ENCODE data around the gene TMEM132D.

The TMEM132D gene

GRCh38 chr12:129328235-129328634 lies 575.6 kb downstream of the TMEM132D start:
- Histone ChIP-seq H3K4me3 (ENCODE audit: insufficient read depth in 1 of 2, low read depth in 1 of 2, low read length in 2 of 2) (no peak overlapping the region), H2AK5ac (ENCODE audit: low read length, severe bottlenecking) (no peak overlapping the region), H2BK15ac (ENCODE audit: low read depth, poor library complexity, severe bottlenecking) (no peak overlapping the region), H3K9ac (ENCODE audit: low read length) (no peak overlapping the region), H3K27ac (ENCODE audit: low read length, poor library complexity, severe bottlenecking) (no peak overlapping the region), H2BK12ac (ENCODE audit: low read length in 2 of 2) (no peak overlapping the region), H3K27me3 (ENCODE audit: control insufficient read depth in 1 of 2, insufficient read depth in 1 of 2, low read length in 2 of 2) (no peaks in the 10 kb centered on the region), H3K79me1 (replicated peaks; ENCODE audit: low read length, poor library complexity, severe bottlenecking) (no peaks in the 10 kb centered on the region), H2BK120ac (ENCODE audit: low read depth, low read length) (no peak overlapping the region), H2AFZ (ENCODE audit: low read depth, low read length) (no peak overlapping the region), H3K4ac (ENCODE audit: low read depth in 1 of 2, low read length in 2 of 2) (no peak overlapping the region), H3K18ac (ENCODE audit: low read depth in 1 of 2, low read length in 2 of 2) (no peak overlapping the region), H3K4me1 (ENCODE audit: control insufficient read depth, insufficient read depth, low read depth, low read length) (no peaks in the 10 kb centered on the region), H4K8ac (ENCODE audit: low read length) (no peak overlapping the region), H3K9me3 (ENCODE audit: control insufficient read depth, low read length) (peaks cover 26% of the 10 kb centered on the region), H2BK5ac (ENCODE audit: low read depth, low read length, poor library complexity, severe bottlenecking) (no peak overlapping the region), H3K23ac (ENCODE audit: low read length in 2 of 2) (no peak overlapping the region), H3K36me3 (ENCODE audit: control insufficient read depth in 1 of 2, insufficient read depth in 2 of 2, low read depth in 1 of 2, low read length in 2 of 2) (no peaks in the 10 kb centered on the region), H4K91ac (ENCODE audit: low read length) (no peak overlapping the region), H3K14ac (ENCODE audit: low read length in 2 of 2) (no peak overlapping the region), H3K4me2 (ENCODE audit: low read length, poor library complexity, severe bottlenecking) (no peak overlapping the region)
- WGBS: 93% methylated on average over 2 of the region's 4 CpGs
- no peak for DNase-seq

GRCh38 chr12:129325566-129325965 lies 578.3 kb downstream of the TMEM132D start:
- Histone ChIP-seq H3K9me3 (ENCODE audit: control insufficient read depth, low read length) (peaks cover 22% of the 10 kb centered on the region), H2BK5ac (ENCODE audit: low read depth, low read length, poor library complexity, severe bottlenecking) (no peak overlapping the region), H3K4me2 (ENCODE audit: low read length, poor library complexity, severe bottlenecking) (no peak overlapping the region), H2BK120ac (ENCODE audit: low read depth, low read length) (no peak overlapping the region), H3K79me1 (replicated peaks; ENCODE audit: low read length, poor library complexity, severe bottlenecking) (no peaks in the 10 kb centered on the region), H2AK5ac (ENCODE audit: low read length, severe bottlenecking) (no peak overlapping the region), H4K91ac (ENCODE audit: low read length) (no peak overlapping the region), H3K23ac (ENCODE audit: low read length in 2 of 2) (no peak overlapping the region), H3K9ac (ENCODE audit: low read length) (no peak overlapping the region), H2BK12ac (ENCODE audit: low read length in 2 of 2) (no peak overlapping the region), H3K4me3 (ENCODE audit: insufficient read depth in 1 of 2, low read depth in 1 of 2, low read length in 2 of 2) (no peak overlapping the region), H3K18ac (ENCODE audit: low read depth in 1 of 2, low read length in 2 of 2) (no peak overlapping the region), H3K27ac (ENCODE audit: low read length, poor library complexity, severe bottlenecking) (no peak overlapping the region), H3K4me1 (ENCODE audit: control insufficient read depth, insufficient read depth, low read depth, low read length) (no peaks in the 10 kb centered on the region), H4K8ac (ENCODE audit: low read length) (no peak overlapping the region), H3K36me3 (ENCODE audit: control insufficient read depth in 1 of 2, insufficient read depth in 2 of 2, low read depth in 1 of 2, low read length in 2 of 2) (no peaks in the 10 kb centered on the region), H3K4ac (ENCODE audit: low read depth in 1 of 2, low read length in 2 of 2) (no peak overlapping the region), H3K14ac (ENCODE audit: low read length in 2 of 2) (no peak overlapping the region), H3K27me3 (ENCODE audit: control insufficient read depth in 1 of 2, insufficient read depth in 1 of 2, low read length in 2 of 2) (no peaks in the 10 kb centered on the region), H2BK15ac (ENCODE audit: low read depth, poor library complexity, severe bottlenecking) (no peak overlapping the region), H2AFZ (ENCODE audit: low read depth, low read length) (no peak overlapping the region)
- WGBS: 76% methylated on average over 2 of the region's 2 CpGs
- DNase-seq: no peak

- H3K36me3 ChIP-seq (ENCODE audit: control insufficient read depth in 1 of 2, insufficient read depth in 2 of 2, low read depth in 1 of 2, low read length in 2 of 2): no peaks in the 10 kb centered on the region
- H3K9ac ChIP-seq (ENCODE audit: low read length): no peak overlapping the region
- no peak overlapping the region for H3K18ac ChIP-seq (ENCODE audit: low read depth in 1 of 2, low read length in 2 of 2)
- H3K4me2 ChIP-seq (ENCODE audit: low read length, poor library complexity, severe bottlenecking): no peak overlapping the region
- no peak for DNase-seq
- no peaks in the 10 kb centered on the region for H3K4me1 ChIP-seq (ENCODE audit: control insufficient read depth, insufficient read depth, low read depth, low read length)
- no peak overlapping the region for H4K8ac ChIP-seq (ENCODE audit: low read length)
- 59% methylated on average over 4 of the region's 4 CpGs for WGBS
- H2AK5ac ChIP-seq (ENCODE audit: low read length, severe bottlenecking): no peak overlapping the region
- H3K27ac ChIP-seq (ENCODE audit: low read length, poor library complexity, severe bottlenecking): no peak overlapping the region
- no peak overlapping the region for H2BK5ac ChIP-seq (ENCODE audit: low read depth, low read length, poor library complexity, severe bottlenecking)
- no peak overlapping the region for H3K4ac ChIP-seq (ENCODE audit: low read depth in 1 of 2, low read length in 2 of 2)
- no peaks in the 10 kb centered on the region for H3K79me1 ChIP-seq (replicated peaks; ENCODE audit: low read length, poor library complexity, severe bottlenecking)
- no peak overlapping the region for H2BK15ac ChIP-seq (ENCODE audit: low read depth, poor library complexity, severe bottlenecking)
- H3K27me3 ChIP-seq (ENCODE audit: control insufficient read depth in 1 of 2, insufficient read depth in 1 of 2, low read length in 2 of 2): no peaks in the 10 kb centered on the region
- H3K14ac ChIP-seq (ENCODE audit: low read length in 2 of 2): no peak overlapping the region
- peaks cover 12% of the 10 kb centered on the region for H3K9me3 ChIP-seq (ENCODE audit: control insufficient read depth, low read length)
- H2BK120ac ChIP-seq (ENCODE audit: low read depth, low read length): no peak overlapping the region
- no peak overlapping the region for H3K4me3 ChIP-seq (ENCODE audit: insufficient read depth in 1 of 2, low read depth in 1 of 2, low read length in 2 of 2)
- no peak overlapping the region for H2AFZ ChIP-seq (ENCODE audit: low read depth, low read length)
- H3K23ac ChIP-seq (ENCODE audit: low read length in 2 of 2): no peak overlapping the region
- no peak overlapping the region for H2BK12ac ChIP-seq (ENCODE audit: low read length in 2 of 2)
- H4K91ac ChIP-seq (ENCODE audit: low read length): no peak overlapping the region
Observed at GRCh38 chr12:129312048-129312447, 591.8 kb downstream of the TMEM132D start.

- Histone ChIP-seq H3K36me3 (ENCODE audit: control insufficient read depth in 1 of 2, insufficient read depth in 2 of 2, low read depth in 1 of 2, low read length in 2 of 2) (no peaks in the 10 kb centered on the region), H4K8ac (ENCODE audit: low read length) (no peak overlapping the region), H3K23ac (ENCODE audit: low read length in 2 of 2) (no peak overlapping the region), H2BK120ac (ENCODE audit: low read depth, low read length) (no peak overlapping the region), H3K4me1 (ENCODE audit: control insufficient read depth, insufficient read depth, low read depth, low read length) (no peaks in the 10 kb centered on the region), H2BK5ac (ENCODE audit: low read depth, low read length, poor library complexity, severe bottlenecking) (no peak overlapping the region), H3K27me3 (ENCODE audit: control insufficient read depth in 1 of 2, insufficient read depth in 1 of 2, low read length in 2 of 2) (no peaks in the 10 kb centered on the region), H3K79me1 (replicated peaks; ENCODE audit: low read length, poor library complexity, severe bottlenecking) (no peaks in the 10 kb centered on the region), H2AK5ac (ENCODE audit: low read length, severe bottlenecking) (no peak overlapping the region), H4K91ac (ENCODE audit: low read length) (no peak overlapping the region), H2BK15ac (ENCODE audit: low read depth, poor library complexity, severe bottlenecking) (no peak overlapping the region), H2AFZ (ENCODE audit: low read depth, low read length) (no peak overlapping the region), H2BK12ac (ENCODE audit: low read length in 2 of 2) (no peak overlapping the region), H3K4ac (ENCODE audit: low read depth in 1 of 2, low read length in 2 of 2) (no peak overlapping the region), H3K9ac (ENCODE audit: low read length) (no peak overlapping the region), H3K4me3 (ENCODE audit: insufficient read depth in 1 of 2, low read depth in 1 of 2, low read length in 2 of 2) (no peak overlapping the region), H3K27ac (ENCODE audit: low read length, poor library complexity, severe bottlenecking) (no peak overlapping the region), H3K9me3 (ENCODE audit: control insufficient read depth, low read length) (peaks cover 16% of the 10 kb centered on the region), H3K14ac (ENCODE audit: low read length in 2 of 2) (no peak overlapping the region), H3K18ac (ENCODE audit: low read depth in 1 of 2, low read length in 2 of 2) (no peak overlapping the region), H3K4me2 (ENCODE audit: low read length, poor library complexity, severe bottlenecking) (no peak overlapping the region)
- 100% methylated on average over 1 of the region's 2 CpGs for WGBS
- no peak for DNase-seq
Observed at GRCh38 chr12:129310346-129310745, 593.5 kb downstream of the TMEM132D start.

Measured in mesenchymal stem cell (in vitro differentiated cells and primary cell).